ENCODE measurements around the gene MEIS2. TPM values are rescaled to one million over a fixed set of nuclear protein-coding genes. Genes with fewer than 3 reads are reported as not detected.
A peak's percentile ranks its signal among the peaks of the same experiment; 100 is the strongest.

The MEIS2 gene
- total RNA-seq, 1 donor from 2014 or later = 40.3 TPM

- intact Hi-C loops (cut with DNase I) = no loop called here
- DNase-seq (ENCODE audit: low spot score) = no peak
Measured at GRCh38 chr15:37121492-37121891, 21.1 kb upstream of the MEIS2 start.

GRCh38 chr15:37117030-37117429 lies 16.7 kb upstream of the MEIS2 start:
- intact Hi-C loops (cut with DNase I) = loop anchor here (10.0 kb wide), 1 partner anchor 622 kb away; no protein-coding TSS in a partner anchor
- no peak for DNase-seq (ENCODE audit: low spot score)

- intact Hi-C loops (cut with DNase I) = loop anchor here (10.0 kb wide), 1 partner anchor 621 kb away; no protein-coding TSS in a partner anchor
- no peak for DNase-seq (ENCODE audit: low spot score)
Measured at GRCh38 chr15:37115538-37115937, 15.2 kb upstream of the MEIS2 start.

GRCh38 chr15:37112971-37113670 lies 12.8 kb upstream of the MEIS2 start:
- intact Hi-C loops (cut with DNase I) = loop anchor here (10.0 kb wide), 1 partner anchor 618 kb away; no protein-coding TSS in a partner anchor
- no peak for DNase-seq (ENCODE audit: low spot score)

- intact Hi-C loops (cut with DNase I) = loop anchor here (10.0 kb wide), 1 partner anchor 617 kb away; no protein-coding TSS in a partner anchor
Measured at GRCh38 chr15:37112171-37112570, 11.8 kb upstream of the MEIS2 start.

GRCh38 chr15:37111427-37111717 lies 11.0 kb upstream of the MEIS2 start:
- DNase-seq (ENCODE audit: low spot score) = no peak
- intact Hi-C loops (cut with DNase I) = loop anchor here (10.0 kb wide), 1 partner anchor 617 kb away; no protein-coding TSS in a partner anchor

More at GRCh38 chr15:37112171-37112570, 11.8 kb upstream of the MEIS2 start:
- no peak for DNase-seq (ENCODE audit: low spot score)

- intact Hi-C loops (cut with DNase I) = loop anchor here (10.0 kb wide), 1 partner anchor 615 kb away; no protein-coding TSS in a partner anchor
- DNase-seq (ENCODE audit: low spot score) = peak; percentile 81
Measured at GRCh38 chr15:37109872-37110572, 9.7 kb upstream of the MEIS2 start.

GRCh38 chr15:37109168-37109871 lies 9.0 kb upstream of the MEIS2 start:
- DNase-seq (ENCODE audit: low spot score) = no peak
- intact Hi-C loops (cut with DNase I) = no loop called here

GRCh38 chr15:37108381-37109167 lies 8.2 kb upstream of the MEIS2 start:
- DNase-seq (ENCODE audit: low spot score) = no peak
- intact Hi-C loops (cut with DNase I) = no loop called here

GRCh38 chr15:37107744-37108380 lies 7.5 kb upstream of the MEIS2 start:
- DNase-seq (ENCODE audit: low spot score) = no peak
- intact Hi-C loops (cut with DNase I) = no loop called here

- intact Hi-C loops (cut with DNase I) = no loop called here
- no peak for DNase-seq (ENCODE audit: low spot score)
Measured at GRCh38 chr15:37107071-37107743, 6.9 kb upstream of the MEIS2 start.

GRCh38 chr15:37106490-37107001 lies 6.2 kb upstream of the MEIS2 start:
- intact Hi-C loops (cut with DNase I) = no loop called here
- DNase-seq (ENCODE audit: low spot score) = no peak

- intact Hi-C loops (cut with DNase I) = no loop called here
- DNase-seq (ENCODE audit: low spot score) = no peak
Measured at GRCh38 chr15:37105889-37106288, 5.5 kb upstream of the MEIS2 start.

- intact Hi-C loops (cut with DNase I) = no loop called here
- DNase-seq (ENCODE audit: low spot score) = no peak
Measured at GRCh38 chr15:37105029-37105428, 4.7 kb upstream of the MEIS2 start.

- intact Hi-C loops (cut with DNase I) = loop anchor here (5.0 kb wide), 3 partner anchors 222 to 517 kb away; no protein-coding TSS in a partner anchor
- DNase-seq (ENCODE audit: low spot score) = no peak
Measured at GRCh38 chr15:37104424-37104981, 4.2 kb upstream of the MEIS2 start.

- no peak for DNase-seq (ENCODE audit: low spot score)
- intact Hi-C loops (cut with DNase I) = loop anchor here (5.0 kb wide), 3 partner anchors 221 to 516 kb away; no protein-coding TSS in a partner anchor
Measured at GRCh38 chr15:37103475-37104423, 3.4 kb upstream of the MEIS2 start.

GRCh38 chr15:37103163-37103435 lies 2.8 kb upstream of the MEIS2 start:
- DNase-seq (ENCODE audit: low spot score) = no peak
- intact Hi-C loops (cut with DNase I) = loop anchor here (5.0 kb wide), 3 partner anchors 221 to 516 kb away; no protein-coding TSS in a partner anchor
